CD14-positive monocyte (primary cell): ENCODE data around the gene C5. TPM values are rescaled to one million over a fixed set of nuclear protein-coding genes. Genes with fewer than 3 reads are reported as not detected.

ENCODE experiments used
- DNase-seq, 3 donors: peaks; one replicate each; pipeline ENCODE4 v3.0.0-alpha.2; 2011 to 2022
- H2AFZ ChIP-seq: 2 replicates; pipeline ENCODE4 v1.6.0; 2012; ENCODE audit warnings: mild to moderate bottlenecking, low read depth, low read length, inconsistent platforms; ENCODE audit not compliant: insufficient read depth, poor library complexity, severe bottlenecking
- H3K27ac ChIP-seq, 2 donors: 1 replicate in 1 of 2; 2 replicates in 1 of 2; pipeline ENCODE4 v1.5.1; 2012 to 2013; ENCODE audit warnings: low read length in 2 of 2, control low read depth in 1 of 2, inconsistent platforms in 1 of 2, low read depth in 1 of 2, mild to moderate bottlenecking in 1 of 2
- H3K27me3 ChIP-seq, 2 donors: one replicate each; pipeline versions ENCODE4 v1.6.0 to v1.6.1; 2011 to 2013; ENCODE audit warnings: low read length in 2 of 2; ENCODE audit not compliant: control insufficient read depth in 2 of 2, insufficient read depth in 2 of 2
- H3K36me3 ChIP-seq, 2 donors: replicated peaks in 1 of 2; 1 replicate in 1 of 2; 2 replicates in 1 of 2; pipeline versions ENCODE4 v1.5.1 to v1.6.1; 2012 to 2013; ENCODE audit warnings: low read length in 2 of 2, control low read depth in 1 of 2, inconsistent platforms in 1 of 2, mild to moderate bottlenecking in 1 of 2; ENCODE audit not compliant: insufficient read depth in 2 of 2, control insufficient read depth in 1 of 2
- H3K4me1 ChIP-seq, 2 donors: 1 replicate in 1 of 2; 2 replicates in 1 of 2; pipeline versions ENCODE4 v1.5.1 to v1.6.1; 2012 to 2013; ENCODE audit warnings: low read length in 2 of 2, control low read depth in 1 of 2, inconsistent platforms in 1 of 2, mild to moderate bottlenecking in 1 of 2, moderate library complexity in 1 of 2; ENCODE audit not compliant: insufficient read depth in 2 of 2, control insufficient read depth in 1 of 2
- H3K4me2 ChIP-seq: replicated peaks from 2 replicates; pipeline ENCODE3; 2012; ENCODE audit warnings: low read length, moderate library complexity, mild to moderate bottlenecking; ENCODE audit not compliant: poor library complexity, severe bottlenecking; ENCODE audit errors: extremely low read depth
- H3K4me3 ChIP-seq, 3 experiments: fragments of 200-600 bp in 1 of 3; sonication (generic) in 1 of 3; replicated peaks in 1 of 3; 1 replicate in 2 of 3; 2 replicates in 1 of 3; pipeline ENCODE4 v1.5.1; 2011 to 2013; ENCODE audit warnings: low read length in 3 of 3, mild to moderate bottlenecking in 3 of 3, control low read depth in 2 of 3, low read depth in 2 of 3, inconsistent platforms in 1 of 3, moderate library complexity in 1 of 3
- H3K79me2 ChIP-seq: 2 replicates; pipeline ENCODE4 v1.6.0; 2012; ENCODE audit warnings: mild to moderate bottlenecking, control low read depth, inconsistent platforms, low read length, moderate library complexity; ENCODE audit not compliant: insufficient read depth
- H3K9ac ChIP-seq: 2 replicates; pipeline ENCODE4 v1.6.0; 2017; ENCODE audit warnings: low read length, mild to moderate bottlenecking; ENCODE audit not compliant: insufficient read depth, poor library complexity, severe bottlenecking
- H3K9me3 ChIP-seq, 2 donors: replicated peaks in 1 of 2; 1 replicate in 1 of 2; 2 replicates in 1 of 2; pipeline versions ENCODE4 v1.5.1 to v1.6.1; 2012 to 2013; ENCODE audit warnings: low read length in 2 of 2, control low read depth in 1 of 2; ENCODE audit not compliant: control insufficient read depth in 1 of 2, insufficient read depth in 1 of 2
- H4K20me1 ChIP-seq: 2 replicates; pipeline ENCODE4 v1.6.0; 2012; ENCODE audit warnings: mild to moderate bottlenecking, low read length, control low read depth, moderate library complexity; ENCODE audit not compliant: insufficient read depth
- H3K27ac Mint-ChIP-seq, 7 donors: one replicate each; pipeline ENCODE4 v1.8.0; 2020; ENCODE audit warnings: mild to moderate bottlenecking in 7 of 7, mixed read lengths in 7 of 7, moderate library complexity in 6 of 7, inconsistent platforms in 2 of 7
- H3K27me3 Mint-ChIP-seq, 3 donors: one replicate each; pipeline ENCODE4 v1.8.0; 2021 to 2022; ENCODE audit warnings: low read depth in 3 of 3, mild to moderate bottlenecking in 3 of 3, mixed read lengths in 3 of 3, moderate library complexity in 3 of 3, inconsistent platforms in 1 of 3
- H3K36me3 Mint-ChIP-seq, 2 donors: one replicate each; pipeline ENCODE4 v1.8.0; 2020; ENCODE audit warnings: mixed read lengths in 2 of 2, inconsistent platforms in 1 of 2, mild to moderate bottlenecking in 1 of 2
- H3K4me1 Mint-ChIP-seq: one replicate; pipeline ENCODE4 v1.8.0; 2020; ENCODE audit warnings: mild to moderate bottlenecking, mixed read lengths
- H3K4me3 Mint-ChIP-seq, 2 donors: one replicate each; pipeline ENCODE4 v1.8.0; 2020; ENCODE audit warnings: mild to moderate bottlenecking in 2 of 2, mixed read lengths in 2 of 2, moderate library complexity in 1 of 2
- H3K9me3 Mint-ChIP-seq, 7 donors: one replicate each; pipeline ENCODE4 v1.8.0; 2020 to 2022; ENCODE audit warnings: mixed read lengths in 7 of 7, mild to moderate bottlenecking in 6 of 7, moderate library complexity in 6 of 7, inconsistent platforms in 2 of 7
- CTCF ChIP-seq: fragments of 200-600 bp; IDR thresholded peaks from one replicate; pipeline ENCODE4 v1.8.0; 2022; ENCODE audit warnings: antibody characterized with exemption, mild to moderate bottlenecking
- WGBS: methylation state at CpG from one replicate; pipeline ENCODE4 v1.1.5; 2013; ENCODE audit warnings: missing lambda C conversion rate; ENCODE audit not compliant: insufficient coverage; 5-methylcytosine and 5-hydroxymethylcytosine counted together
- intact Hi-C, 2 donors: fragments of 100-400 bp; cut with micrococcal nuclease; formaldehyde crosslinking; loops; one replicate each; pipeline versions ENCODE4 v1.15.0 to v1.15.1; 2023
- polyA plus RNA-seq, 3 donors: library from polyadenylated mRNA; depleted of rRNA in 1 of 3; unstranded in 2 of 3; stranded (reverse) in 1 of 3; fragments of 300-500 nt in 2 of 3; fragments of >200 nt in 1 of 3; fragmentation: Illumina TruSeq in 2 of 3; gene quantifications; 1 replicate in 2 of 3; 2 replicates in 1 of 3; pipeline ENCODE4 v1.2.3, GENCODE V29; 2012 to 2021

Gene C5
- polyA plus RNA-seq, 3 donors, result 0.66 to 3.5 (median 1.2) TPM

DNA sequence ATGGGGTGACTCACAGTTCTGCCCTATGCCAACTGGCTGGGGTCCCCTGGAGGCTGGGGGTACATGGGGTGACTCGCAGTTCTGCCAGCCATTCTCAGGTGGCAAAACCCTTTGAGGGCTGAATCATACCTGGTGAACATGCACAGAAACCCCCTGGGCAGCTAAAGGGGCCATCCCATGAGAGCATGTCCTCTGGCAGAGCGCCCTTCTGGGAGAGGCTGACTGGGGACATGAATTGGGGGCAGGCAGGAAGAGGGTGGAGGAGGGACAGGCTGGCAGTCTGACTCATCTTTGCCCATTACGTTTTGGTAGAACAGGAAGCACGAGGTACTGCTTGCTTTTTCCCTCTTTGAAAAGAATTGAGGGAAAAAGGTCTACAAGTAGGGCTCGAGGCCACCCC, 140.2 kb downstream of the C5 start:
- Histone ChIP-seq H4K20me1 (no peaks in the 10 kb centered on the region), H3K4me3 (no peak overlapping the region), H3K9me3 (no peaks in the 10 kb centered on the region), H3K27ac (peak overlapping the region in 1 of 2 donors; percentile 2), H3K4me1 (peaks cover 5 to 9% of the 10 kb centered on the region in 2 donors), H3K4me2 (no peak overlapping the region), H3K27me3 (no peaks in the 10 kb centered on the region), H2AFZ (no peak overlapping the region), H3K79me2 (no peaks in the 10 kb centered on the region), H3K9ac (no peak overlapping the region), H3K36me3 (peaks cover 0 to 5% of the 10 kb centered on the region in 2 donors)
- Mint-ChIP-seq H3K4me1 (peaks cover 7% of the 10 kb centered on the region), H3K4me3 (no peak overlapping the region), H3K36me3 (peaks cover 15 to 28% of the 10 kb centered on the region in 2 donors), H3K9me3 (no peaks in the 10 kb centered on the region), H3K27ac (peak overlapping the region in 2 of 7 donors; percentile 37 to 57), H3K27me3 (peaks cover 0 to 3% (median 1%) of the 10 kb centered on the region in 3 donors)
- no peak for TF ChIP-seq CTCF
- WGBS, result 43% methylated on average over 5 of the region's 5 CpGs
- peak in 2 of 3 donors; percentile 36 to 84 for DNase-seq
- intact Hi-C loops, result no loop called here

DNA sequence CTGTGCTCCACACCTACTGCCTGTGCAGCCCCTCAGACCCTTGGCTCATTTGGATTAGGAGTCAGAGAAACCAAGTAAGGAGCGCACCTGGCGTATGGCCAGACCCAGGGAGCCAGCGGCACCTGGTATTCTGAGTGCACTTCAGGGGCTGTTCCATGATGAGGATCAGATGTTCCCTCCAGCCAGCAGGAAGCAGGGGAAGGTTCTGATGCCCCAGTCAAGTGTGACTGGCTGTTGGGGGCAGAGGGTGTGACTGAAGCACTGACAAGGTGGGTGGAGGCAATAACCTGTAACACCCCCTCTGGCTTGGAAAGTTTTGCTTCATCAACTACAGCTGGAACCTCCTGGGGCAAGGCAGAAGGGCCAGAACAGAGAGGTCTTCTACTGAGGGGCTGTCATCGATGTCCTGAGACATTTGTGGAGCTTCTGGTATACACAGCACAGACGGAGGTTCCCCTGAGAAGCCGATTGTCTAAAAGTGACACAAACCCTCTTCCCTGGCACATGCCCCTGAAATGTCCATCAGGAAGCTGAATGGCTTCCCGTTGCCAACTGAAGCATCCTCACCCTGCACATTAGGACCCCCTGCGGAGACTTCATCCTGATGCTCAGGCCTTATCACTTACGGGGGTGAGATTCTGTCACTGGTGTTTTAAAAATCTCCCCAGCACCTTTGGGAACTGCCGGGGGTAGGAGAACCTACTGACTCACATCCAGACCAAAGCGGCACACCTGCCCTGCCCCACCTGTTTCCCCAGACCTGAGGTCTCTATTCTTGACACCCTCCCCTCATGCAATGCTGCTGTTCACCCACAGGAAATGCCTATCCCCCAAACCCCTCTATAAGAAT, 144.5 kb downstream of the C5 start:
- H3K4me2 ChIP-seq, result no peak overlapping the region
- H3K9ac ChIP-seq, result no peak overlapping the region
- H3K4me1 ChIP-seq, result peaks cover 5 to 9% of the 10 kb centered on the region in 2 donors
- no peak overlapping the region for H3K27ac ChIP-seq
- H2AFZ ChIP-seq, result no peak overlapping the region
- Mint-ChIP-seq H3K9me3 (no peaks in the 10 kb centered on the region), H3K4me1 (peaks cover 12% of the 10 kb centered on the region), H3K27ac (peak overlapping the region in 2 of 7 donors; percentile 8 to 54), H3K4me3 (no peak overlapping the region), H3K36me3 (peaks cover 11 to 13% of the 10 kb centered on the region in 2 donors), H3K27me3 (peaks cover 0 to 7% (median 3%) of the 10 kb centered on the region in 3 donors)
- TF ChIP-seq CTCF, result no peak
- DNase-seq, result no peak
- no peaks in the 10 kb centered on the region for H4K20me1 ChIP-seq
- peaks cover 0 to 10% of the 10 kb centered on the region in 2 donors for H3K36me3 ChIP-seq
- intact Hi-C loops, result no loop called here
- H3K27me3 ChIP-seq, result no peaks in the 10 kb centered on the region
- no peaks in the 10 kb centered on the region for H3K79me2 ChIP-seq
- H3K4me3 ChIP-seq, result no peak overlapping the region
- H3K9me3 ChIP-seq, result no peaks in the 10 kb centered on the region
- 86% methylated on average over 8 of the region's 11 CpGs for WGBS
